ENCODE data around the gene TYW1B. TPM values are rescaled to one million over a fixed set of nuclear protein-coding genes. Genes with fewer than 3 reads are reported as not detected.
"Not testable (repeated sequence)": the region's sequence is repeated elsewhere in the genome, so short reads cannot be mapped to it uniquely, and the experiment has no call there.

The TYW1B gene
- total and polyA plus RNA-seq, 2 experiments from 2014 or later = 1.7 to 1.9 TPM

- H3K4me1 ChIP-seq (ENCODE audit: insufficient read depth); H3K9me2 ChIP-seq (replicated peaks; ENCODE audit: insufficient read depth); H3K4me3 ChIP-seq; H3K36me3 ChIP-seq (replicated peaks; ENCODE audit: insufficient read depth, low read depth); DNase-seq (ENCODE audit: low spot score); H3K79me2 ChIP-seq; H4K20me1 ChIP-seq (ENCODE audit: insufficient read depth, poor library complexity, severe bottlenecking); H3K9me3 ChIP-seq (ENCODE audit: low read depth); H3K27ac ChIP-seq; H2AFZ ChIP-seq; H3K4me2 ChIP-seq; H3K27me3 ChIP-seq: not testable (repeated sequence)
- 49% methylated on average over 2 of the region's 2 CpGs for WGBS (ENCODE audit: low lambda C conversion rate, missing lambda C conversion rate)
- TF ChIP-seq EZH2phosphoT487 (IDR thresholded peaks at IDR 0.05; ENCODE audit: low read depth, severe bottlenecking, unreplicated experiment) = peak; percentile 63
Measured at GRCh38 chr7:72772627-72773026, 55.4 kb downstream of the TYW1B start.

- H3K4me1 ChIP-seq (ENCODE audit: insufficient read depth); H3K4me3 ChIP-seq; DNase-seq (ENCODE audit: low spot score); H3K36me3 ChIP-seq (replicated peaks; ENCODE audit: insufficient read depth, low read depth); H3K9me2 ChIP-seq (replicated peaks; ENCODE audit: insufficient read depth); H4K20me1 ChIP-seq (ENCODE audit: insufficient read depth, poor library complexity, severe bottlenecking); H3K9me3 ChIP-seq (ENCODE audit: low read depth); H3K4me2 ChIP-seq; H3K27me3 ChIP-seq; H3K79me2 ChIP-seq; H2AFZ ChIP-seq; H3K27ac ChIP-seq: not testable (repeated sequence)
- 99% methylated on average over 5 of the region's 5 CpGs for WGBS (ENCODE audit: low lambda C conversion rate, missing lambda C conversion rate)
Measured at GRCh38 chr7:72766994-72767393, 61.0 kb downstream of the TYW1B start.

GRCh38 chr7:72760602-72761001, 67.4 kb downstream of the TYW1B start:
- DNase-seq (ENCODE audit: low spot score) = no peak
- Histone ChIP-seq H3K4me1 (ENCODE audit: insufficient read depth) (no peaks in the 10 kb centered on the region), H2AFZ (no peak overlapping the region), H3K4me3 (no peak overlapping the region), H3K79me2 (no peaks in the 10 kb centered on the region), H4K20me1 (ENCODE audit: insufficient read depth, poor library complexity, severe bottlenecking) (no peaks in the 10 kb centered on the region), H3K27me3 (no peaks in the 10 kb centered on the region), H3K9me3 (ENCODE audit: low read depth) (peaks cover 13% of the 10 kb centered on the region), H3K9me2 (replicated peaks; ENCODE audit: insufficient read depth) (no peaks in the 10 kb centered on the region), H3K4me2 (no peak overlapping the region), H3K27ac (no peak overlapping the region), H3K36me3 (replicated peaks; ENCODE audit: insufficient read depth, low read depth) (no peaks in the 10 kb centered on the region)
- TF ChIP-seq EZH2 (IDR thresholded peaks at IDR 0.05; ENCODE audit: borderline replicate concordance) (no peak), EZH2phosphoT487 (IDR thresholded peaks at IDR 0.05; ENCODE audit: low read depth, severe bottlenecking, unreplicated experiment) (no peak), CTCF (IDR thresholded peaks at IDR 0.05; ENCODE audit: poor library complexity) (no peak)
- WGBS (ENCODE audit: low lambda C conversion rate, missing lambda C conversion rate) = 92% methylated on average over 2 of the region's 2 CpGs

GRCh38 chr7:72754312-72754711, 73.7 kb downstream of the TYW1B start:
- no peaks in the 10 kb centered on the region for H3K36me3 ChIP-seq (replicated peaks; ENCODE audit: insufficient read depth, low read depth)
- no peaks in the 10 kb centered on the region for H4K20me1 ChIP-seq (ENCODE audit: insufficient read depth, poor library complexity, severe bottlenecking)
- TF ChIP-seq CTCF (IDR thresholded peaks at IDR 0.05; ENCODE audit: poor library complexity) = no peak
- TF ChIP-seq EZH2 (IDR thresholded peaks at IDR 0.05; ENCODE audit: borderline replicate concordance) = no peak
- no peak for TF ChIP-seq EZH2phosphoT487 (IDR thresholded peaks at IDR 0.05; ENCODE audit: low read depth, severe bottlenecking, unreplicated experiment)
- DNase-seq (ENCODE audit: low spot score) = no peak
- no peaks in the 10 kb centered on the region for H3K4me1 ChIP-seq (ENCODE audit: insufficient read depth)
- H3K4me3 ChIP-seq = no peak overlapping the region
- H3K4me2 ChIP-seq = no peak overlapping the region
- 82% methylated on average over 7 of the region's 7 CpGs for WGBS (ENCODE audit: low lambda C conversion rate, missing lambda C conversion rate)
- H2AFZ ChIP-seq = no peak overlapping the region
- H3K9me2 ChIP-seq (replicated peaks; ENCODE audit: insufficient read depth) = no peaks in the 10 kb centered on the region
- no peaks in the 10 kb centered on the region for H3K9me3 ChIP-seq (ENCODE audit: low read depth)
- no peaks in the 10 kb centered on the region for H3K79me2 ChIP-seq
- no peak overlapping the region for H3K27ac ChIP-seq
- H3K27me3 ChIP-seq = no peaks in the 10 kb centered on the region

All from hepatocyte (in vitro differentiated cells).